HepG2 (cell line): ENCODE data around the gene ECHDC1. TPM values are rescaled to one million over a fixed set of nuclear protein-coding genes. Genes with fewer than 3 reads are reported as not detected.
A peak's percentile ranks its signal among the peaks of the same experiment; 100 is the strongest.

Experiments used
- FOXP1 ChIP-seq, 2 experiments: fragments of 450-650 bp in 1 of 2; IDR thresholded peaks; 2 replicates each; pipeline ENCODE4 v1.6.1; 2017 to 2018; ENCODE audit warnings: antibody characterized with exemption in 1 of 2
- GABPB1 ChIP-seq: IDR thresholded peaks from 2 replicates; pipeline ENCODE4 v1.6.1; 2016; ENCODE audit warnings: mild to moderate bottlenecking, missing genetic modification reagents, moderate library complexity, missing compliant biosample characterization
- HMG20B ChIP-seq: conservative IDR thresholded peaks from 2 replicates; pipeline ENCODE4 v1.6.1; 2016; ENCODE audit warnings: missing genetic modification reagents, missing compliant biosample characterization
- MED1 ChIP-seq: sonication (generic); formaldehyde crosslinking; IDR thresholded peaks from 2 replicates; pipeline ENCODE4 v1.4.0; 2020; ENCODE audit warnings: missing genetic modification reagents
- MIER2 ChIP-seq: IDR thresholded peaks from 2 replicates; pipeline ENCODE4 v1.6.1; 2016; ENCODE audit warnings: missing biosample characterization, missing genetic modification reagents
- NBN ChIP-seq: fragments of 450-650 bp; conservative IDR thresholded peaks from 2 replicates; pipeline ENCODE4 v1.6.1; 2017
- PPARG ChIP-seq: conservative IDR thresholded peaks from 2 replicates; pipeline ENCODE4 v1.6.1; 2016; ENCODE audit warnings: missing biosample characterization, missing genetic modification reagents
- RFX3 ChIP-seq: IDR thresholded peaks from 2 replicates; pipeline ENCODE4 v1.6.1; 2016; ENCODE audit warnings: missing biosample characterization, missing genetic modification reagents
- SMAD9 ChIP-seq: sonication (generic); formaldehyde crosslinking; IDR thresholded peaks from 2 replicates; pipeline ENCODE4 v1.5.1; 2020; ENCODE audit warnings: mild to moderate bottlenecking, missing genetic modification reagents
- TCF7 ChIP-seq: sonication (generic); IDR thresholded peaks from 2 replicates; pipeline ENCODE4 v1.6.1; 2016; ENCODE audit warnings: antibody characterized with exemption, low read depth
- TFAP4 ChIP-seq: sonication (generic); IDR thresholded peaks from 2 replicates; pipeline ENCODE4 v1.6.1; 2016; ENCODE audit warnings: low read depth, borderline replicate concordance
- XBP1 ChIP-seq: sonication (generic); formaldehyde crosslinking; IDR thresholded peaks from 2 replicates; pipeline ENCODE4 v1.5.0; 2020; ENCODE audit warnings: missing genetic modification reagents
- ZBTB37 ChIP-seq: sonication (generic); formaldehyde crosslinking; IDR thresholded peaks from 2 replicates; pipeline ENCODE4 v1.4.0; 2020; ENCODE audit warnings: mild to moderate bottlenecking, missing genetic modification reagents
- ZBTB38 ChIP-seq: sonication (generic); formaldehyde crosslinking; IDR thresholded peaks from 2 replicates; pipeline ENCODE4 v1.5.1; 2020; ENCODE audit warnings: mild to moderate bottlenecking, missing genetic modification reagents
- ZEB1 ChIP-seq: IDR thresholded peaks from 2 replicates; pipeline ENCODE4 v1.6.1; 2012; ENCODE audit warnings: mild to moderate bottlenecking, low read depth, inconsistent platforms; ENCODE audit not compliant: insufficient replicate concordance
- ZMYM3 ChIP-seq: sonication (generic); formaldehyde crosslinking; IDR thresholded peaks from 2 replicates; pipeline ENCODE4 v1.5.1; 2020; ENCODE audit warnings: mild to moderate bottlenecking, missing genetic modification reagents
- ZNF253 ChIP-seq: sonication (generic); formaldehyde crosslinking; IDR thresholded peaks from 2 replicates; pipeline ENCODE4 v1.8.0; 2022; ENCODE audit warnings: mild to moderate bottlenecking, missing genetic modification reagents, borderline replicate concordance
- ZNF513 ChIP-seq: sonication (generic); formaldehyde crosslinking; conservative IDR thresholded peaks from 2 replicates; pipeline ENCODE4 v1.5.0; 2020; ENCODE audit warnings: missing genetic modification reagents
- ZNF564 ChIP-seq: sonication (generic); formaldehyde crosslinking; IDR thresholded peaks from 2 replicates; pipeline ENCODE4 v1.8.1; 2023; ENCODE audit warnings: mild to moderate bottlenecking, missing genetic modification reagents
- ZNF614 ChIP-seq: IDR thresholded peaks from 2 replicates; pipeline ENCODE4 v1.6.1; 2018; ENCODE audit warnings: missing biosample characterization, missing genetic modification reagents, inconsistent platforms, borderline replicate concordance
- ZNF644 ChIP-seq: IDR thresholded peaks from 2 replicates; pipeline ENCODE4 v1.6.1; 2016; ENCODE audit warnings: low read depth
- ZNF660 ChIP-seq: sonication (generic); formaldehyde crosslinking; IDR thresholded peaks from 2 replicates; pipeline ENCODE4 v1.5.1; 2020; ENCODE audit warnings: mild to moderate bottlenecking, low read depth, missing genetic modification reagents, borderline replicate concordance
- ZNF737 ChIP-seq: sonication (generic); formaldehyde crosslinking; IDR thresholded peaks from 2 replicates; pipeline ENCODE4 v1.5.0; 2020; ENCODE audit warnings: missing genetic modification reagents, mild to moderate bottlenecking, borderline replicate concordance
- ZNF776 ChIP-seq: sonication (generic); formaldehyde crosslinking; IDR thresholded peaks from 2 replicates; pipeline ENCODE4 v1.4.0; 2020; ENCODE audit warnings: mild to moderate bottlenecking, missing genetic modification reagents
- ZNF841 ChIP-seq: sonication (generic); formaldehyde crosslinking; IDR thresholded peaks from 2 replicates; pipeline ENCODE4 v1.8.1; 2023; ENCODE audit warnings: missing genetic modification reagents, borderline replicate concordance
- polyA plus RNA-seq, 8 experiments: library from polyadenylated mRNA; depleted of rRNA in 3 of 8; stranded (reverse) in 7 of 8; unstranded in 1 of 8; fragments of >200 nt; fragmentation: Illumina TruSeq in 4 of 8; extraction: Trizol in 4 of 8; gene quantifications; 2 replicates each; pipeline versions ENCODE4 v1.2.1 to v1.2.3, GENCODE V29; 2011 to 2016; ENCODE audit warnings: low read depth in 4 of 8, missing spikeins in 1 of 8, mixed read lengths in 1 of 8; ENCODE audit not compliant: insufficient read depth in 1 of 8
- total RNA-seq, 5 experiments: library from RNA; depleted of rRNA; stranded (reverse); fragments of >200 nt; fragmentation: Illumina TruSeq; extraction: Trizol; gene quantifications; 2 replicates each; pipeline ENCODE4 v1.2.3, GENCODE V29; 2016; ENCODE audit warnings: low read depth in 1 of 5
- TF ChIP-seq, protein P1 (sequence below): sonication (generic); formaldehyde crosslinking; IDR thresholded peaks from 2 replicates; pipeline ENCODE4 v1.5.0; 2020; ENCODE audit warnings: mild to moderate bottlenecking, missing genetic modification reagents
- TF ChIP-seq, protein P2 (sequence below): IDR thresholded peaks from 2 replicates; pipeline ENCODE4 v1.6.1; 2012; ENCODE audit warnings: inconsistent platforms

Gene ECHDC1
- total and polyA plus RNA-seq, 2 of the 13 experiments (the other 11 are each of a cell fraction or from before 2014, with no cell fraction given) = 32.8 to 98.1 TPM

- TF ChIP-seq FOXP1 (IDR thresholded peaks at IDR 0.05) = no peak
- peak; percentile 31; the same call in 1 of the 2 replicates for TF ChIP-seq FOXP1 (CRISPR knock-in tag; IDR thresholded peaks at IDR 0.05)
- TF ChIP-seq ZBTB37 = no peak
- no peak for TF ChIP-seq ZMYM3 (CRISPR knock-in tag)
- TF ChIP-seq PPARG (CRISPR knock-in tag) = no peak
- TF ChIP-seq SMAD9 (CRISPR knock-in tag) = no peak
- TF ChIP-seq, protein P1, sequence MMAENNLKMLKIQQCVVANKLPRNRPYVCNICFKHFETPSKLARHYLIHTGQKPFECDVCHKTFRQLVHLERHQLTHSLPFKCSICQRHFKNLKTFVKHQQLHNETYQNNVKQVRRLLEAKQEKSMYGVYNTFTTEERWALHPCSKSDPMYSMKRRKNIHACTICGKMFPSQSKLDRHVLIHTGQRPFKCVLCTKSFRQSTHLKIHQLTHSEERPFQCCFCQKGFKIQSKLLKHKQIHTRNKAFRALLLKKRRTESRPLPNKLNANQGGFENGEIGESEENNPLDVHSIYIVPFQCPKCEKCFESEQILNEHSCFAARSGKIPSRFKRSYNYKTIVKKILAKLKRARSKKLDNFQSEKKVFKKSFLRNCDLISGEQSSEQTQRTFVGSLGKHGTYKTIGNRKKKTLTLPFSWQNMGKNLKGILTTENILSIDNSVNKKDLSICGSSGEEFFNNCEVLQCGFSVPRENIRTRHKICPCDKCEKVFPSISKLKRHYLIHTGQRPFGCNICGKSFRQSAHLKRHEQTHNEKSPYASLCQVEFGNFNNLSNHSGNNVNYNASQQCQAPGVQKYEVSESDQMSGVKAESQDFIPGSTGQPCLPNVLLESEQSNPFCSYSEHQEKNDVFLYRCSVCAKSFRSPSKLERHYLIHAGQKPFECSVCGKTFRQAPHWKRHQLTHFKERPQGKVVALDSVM = no peak
- TF ChIP-seq MIER2 (CRISPR knock-in tag) = no peak
- TF ChIP-seq ZEB1 = peak; percentile 99
- TF ChIP-seq, protein P2, sequence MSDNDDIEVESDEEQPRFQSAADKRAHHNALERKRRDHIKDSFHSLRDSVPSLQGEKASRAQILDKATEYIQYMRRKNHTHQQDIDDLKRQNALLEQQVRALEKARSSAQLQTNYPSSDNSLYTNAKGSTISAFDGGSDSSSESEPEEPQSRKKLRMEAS = no peak
- no peak for TF ChIP-seq ZNF776 (CRISPR knock-in tag)
- TF ChIP-seq RFX3 (CRISPR knock-in tag) = no peak
- TF ChIP-seq ZNF614 (CRISPR knock-in tag) = peak; percentile 41; the same call in 1 of the 2 replicates
- TF ChIP-seq ZNF564 (CRISPR knock-in tag) = no peak
- no peak for TF ChIP-seq ZNF660 (CRISPR knock-in tag)
- no peak for TF ChIP-seq ZBTB38 (CRISPR knock-in tag)
- TF ChIP-seq NBN = no peak
- no peak for TF ChIP-seq MED1 (CRISPR knock-in tag)
- TF ChIP-seq HMG20B (CRISPR knock-in tag) = peak; percentile 78
- TF ChIP-seq ZNF737 (CRISPR knock-in tag) = no peak
- peak; percentile 54; the same call in 1 of the 2 replicates for TF ChIP-seq ZNF644 (CRISPR knock-in tag)
- no peak for TF ChIP-seq ZNF253 (CRISPR knock-in tag)
- TF ChIP-seq GABPB1 (CRISPR knock-in tag) = no peak
- no peak for TF ChIP-seq XBP1 (CRISPR knock-in tag)
- no peak; the same call in none of the 2 replicates for TF ChIP-seq TCF7
- no peak for TF ChIP-seq ZNF513
- peak; percentile 37; the same call in 1 of the 2 replicates for TF ChIP-seq TFAP4
- TF ChIP-seq ZNF841 = no peak
Measured at GRCh38 chr6:127297502-127298070, 45.8 kb downstream of the ECHDC1 start (continued).
